Liver (tissue), 9 donors: ENCODE measurements around the gene SMPDL3B. TPM values are rescaled to one million over a fixed set of nuclear protein-coding genes. Genes with fewer than 3 reads are reported as not detected.

Experiments
- DNase-seq: peaks from one replicate; pipeline ENCODE4 v3.0.0-alpha.2; 2017; ENCODE audit warnings: low spot score
- H3K27ac ChIP-seq, 2 donors: one replicate each; pipeline ENCODE4 v1.7.0; 2013; ENCODE audit warnings: inconsistent platforms in 2 of 2, low read length in 2 of 2, control low read depth in 1 of 2, low read depth in 1 of 2, mild to moderate bottlenecking in 1 of 2
- H3K27me3 ChIP-seq, 4 donors: one replicate each; pipeline versions ENCODE4 v1.6.1 to v1.7.0; 2013; ENCODE audit warnings: low read length in 3 of 4, inconsistent platforms in 1 of 4, mild to moderate bottlenecking in 1 of 4, moderate library complexity in 1 of 4; ENCODE audit not compliant: control insufficient read depth in 4 of 4, insufficient read depth in 4 of 4
- H3K36me3 ChIP-seq, 4 donors: one replicate each; pipeline versions ENCODE4 v1.6.1 to v1.7.0; 2013; ENCODE audit warnings: low read length in 3 of 4, mild to moderate bottlenecking in 3 of 4, low read depth in 1 of 4, moderate library complexity in 1 of 4; ENCODE audit not compliant: control insufficient read depth in 4 of 4, insufficient read depth in 3 of 4
- H3K4me1 ChIP-seq, 4 donors: one replicate each; pipeline versions ENCODE4 v1.6.1 to v1.7.0; 2013; ENCODE audit warnings: low read length in 3 of 4, mild to moderate bottlenecking in 3 of 4, moderate library complexity in 1 of 4; ENCODE audit not compliant: control insufficient read depth in 4 of 4, insufficient read depth in 4 of 4
- H3K4me3 ChIP-seq, 3 donors: one replicate each; pipeline versions ENCODE4 v1.6.1 to v1.7.0; 2013; ENCODE audit warnings: low read length in 3 of 3, control low read depth in 1 of 3, low read depth in 1 of 3, mild to moderate bottlenecking in 1 of 3
- H3K9ac ChIP-seq, 2 donors: one replicate each; pipeline ENCODE4 v1.7.0; 2013; ENCODE audit warnings: low read length in 2 of 2, mild to moderate bottlenecking in 2 of 2, moderate library complexity in 2 of 2, control low read depth in 1 of 2, low read depth in 1 of 2
- H3K9me3 ChIP-seq, 4 donors: one replicate each; pipeline versions ENCODE4 v1.6.1 to v1.7.0; 2013; ENCODE audit warnings: low read length in 3 of 4; ENCODE audit not compliant: control insufficient read depth in 4 of 4
- ATF3 ChIP-seq: IDR thresholded peaks from 2 replicates; pipeline ENCODE4 v1.6.1; 2016; ENCODE audit warnings: antibody characterized with exemption
- EGR1 ChIP-seq, 2 donors: IDR thresholded peaks; 2 replicates each; pipeline ENCODE4 v1.6.1; 2016 to 2018; ENCODE audit warnings: antibody characterized with exemption in 2 of 2, low read depth in 2 of 2
- FOXA1 ChIP-seq: IDR thresholded peaks from 2 replicates; pipeline ENCODE4 v1.6.1; 2016; ENCODE audit warnings: antibody characterized with exemption
- FOXA2 ChIP-seq: IDR thresholded peaks from 2 replicates; pipeline ENCODE4 v1.6.1; 2016; ENCODE audit warnings: antibody characterized with exemption
- GABPA ChIP-seq, 2 donors: IDR thresholded peaks in 1 of 2; conservative IDR thresholded peaks in 1 of 2; 2 replicates each; pipeline ENCODE4 v1.6.1; 2016; ENCODE audit warnings: antibody characterized with exemption in 2 of 2, mild to moderate bottlenecking in 1 of 2, moderate library complexity in 1 of 2
- HNF4A ChIP-seq, 2 donors: conservative IDR thresholded peaks; 2 replicates each; pipeline ENCODE4 v1.6.1; 2016; ENCODE audit warnings: antibody characterized with exemption in 2 of 2, mild to moderate bottlenecking in 2 of 2
- HNF4G ChIP-seq: IDR thresholded peaks from 2 replicates; pipeline ENCODE4 v1.6.1; 2016; ENCODE audit warnings: antibody characterized with exemption
- JUND ChIP-seq, 2 donors: IDR thresholded peaks; 2 replicates each; pipeline ENCODE4 v1.6.1; 2016; ENCODE audit warnings: antibody characterized with exemption in 2 of 2
- MAX ChIP-seq: IDR thresholded peaks from 2 replicates; pipeline ENCODE4 v1.6.1; 2016; ENCODE audit warnings: antibody characterized with exemption
- NR2F2 ChIP-seq: IDR thresholded peaks from 2 replicates; pipeline ENCODE4 v1.6.1; 2016; ENCODE audit warnings: antibody characterized with exemption
- RAD21 ChIP-seq, 2 donors: IDR thresholded peaks; 2 replicates each; pipeline ENCODE4 v1.6.1; 2016; ENCODE audit warnings: antibody characterized with exemption in 2 of 2, mild to moderate bottlenecking in 2 of 2
- RXRA ChIP-seq, 2 donors: IDR thresholded peaks; 2 replicates each; pipeline ENCODE4 v1.6.1; 2017 to 2018; ENCODE audit warnings: antibody characterized with exemption in 2 of 2, mild to moderate bottlenecking in 1 of 2
- SP1 ChIP-seq: IDR thresholded peaks from 2 replicates; pipeline ENCODE4 v1.6.1; 2018; ENCODE audit warnings: antibody characterized with exemption, mild to moderate bottlenecking
- TAF1 ChIP-seq: conservative IDR thresholded peaks from 2 replicates; pipeline ENCODE4 v1.6.1; 2016; ENCODE audit warnings: antibody characterized with exemption, mild to moderate bottlenecking
- YY1 ChIP-seq: IDR thresholded peaks from 2 replicates; pipeline ENCODE4 v1.6.1; 2016; ENCODE audit warnings: antibody characterized with exemption, mild to moderate bottlenecking
- ZBTB33 ChIP-seq: IDR thresholded peaks from 2 replicates; pipeline ENCODE4 v1.6.1; 2016; ENCODE audit warnings: antibody characterized with exemption
- WGBS: extraction: QIAGEN DNeasy Blood & Tissue Kit; methylation state at CpG from one replicate; pipeline ENCODE4 v1.1.7; 2013; 5-methylcytosine and 5-hydroxymethylcytosine counted together
- polyA plus RNA-seq, 2 donors: library from polyadenylated mRNA; stranded (reverse) in 1 of 2; unstranded in 1 of 2; fragments of 200-250 nt in 1 of 2; fragments of >200 nt in 1 of 2; fragmentation: Nextera tagmentation in 1 of 2; extraction: Ambion mirVana in 1 of 2; gene quantifications; one replicate each; pipeline versions ENCODE4 v1.2.1 to v1.2.3, GENCODE V29; 2013 to 2015
- total RNA-seq, 2 donors: library from RNA; depleted of rRNA; stranded (reverse); fragments of >200 nt; gene quantifications; one replicate each; pipeline ENCODE4 v1.2.3, GENCODE V29; 2014
- TF ChIP-seq, protein P1 (sequence below): fragments of 150-350 bp; IDR thresholded peaks from 2 replicates; pipeline ENCODE4 v1.5.1; 2017; ENCODE audit warnings: improper control_type of control experiment, low read depth, low read length; ENCODE audit not compliant: missing input control
- TF ChIP-seq, protein P2 (sequence below): IDR thresholded peaks from 2 replicates; pipeline ENCODE4 v1.6.1; 2016; ENCODE audit warnings: antibody characterized with exemption, mild to moderate bottlenecking
- donor health status: healthy.
- donor health status: healthy.
- donor health status: healthy.
- donor health status: healthy.
- donor health status: healthy.

Gene SMPDL3B
- total and polyA plus RNA-seq, 4 donors = 0.24 to 0.37 (median 0.32) TPM

DNA sequence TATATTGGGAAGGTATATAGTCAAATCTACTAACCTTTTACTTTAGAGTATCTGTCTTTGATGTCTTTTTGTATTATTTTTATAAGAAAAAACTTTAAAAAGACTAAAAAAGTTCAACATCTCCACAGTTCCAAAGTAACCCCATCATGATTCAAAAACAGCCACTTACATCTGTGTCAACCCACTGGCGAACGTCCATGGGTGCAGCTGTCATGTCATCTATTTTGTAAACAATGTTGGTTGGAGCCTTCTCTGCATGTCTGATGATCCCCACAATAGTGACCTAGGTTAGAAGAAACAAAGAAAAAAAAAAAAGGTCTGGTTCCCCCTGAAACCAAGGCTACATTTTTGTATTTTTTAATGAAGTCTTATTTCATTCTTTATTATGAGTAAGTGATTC is 28.0 kb upstream of the SMPDL3B start:
- Histone ChIP-seq H3K36me3 (peaks cover 7 to 31% (median 18%) of the 10 kb centered on the region in 4 donors), H3K27me3 (no peaks in the 10 kb centered on the region), H3K27ac (no peak overlapping the region), H3K9ac (no peak overlapping the region), H3K4me3 (no peak overlapping the region), H3K9me3 (no peaks in the 10 kb centered on the region), H3K4me1 (peaks cover 0 to 8% (median 5%) of the 10 kb centered on the region in 4 donors)
- no peak for DNase-seq
- 89% methylated on average over 2 of the region's 2 CpGs for WGBS
- TF ChIP-seq HNF4G = no peak
- TF ChIP-seq TAF1 = no peak
- no peak for TF ChIP-seq FOXA2
- no peak for TF ChIP-seq MAX
- no peak for TF ChIP-seq JUND (IDR thresholded peaks at IDR 0.05)
- TF ChIP-seq YY1 = no peak
- TF ChIP-seq, protein P1, sequence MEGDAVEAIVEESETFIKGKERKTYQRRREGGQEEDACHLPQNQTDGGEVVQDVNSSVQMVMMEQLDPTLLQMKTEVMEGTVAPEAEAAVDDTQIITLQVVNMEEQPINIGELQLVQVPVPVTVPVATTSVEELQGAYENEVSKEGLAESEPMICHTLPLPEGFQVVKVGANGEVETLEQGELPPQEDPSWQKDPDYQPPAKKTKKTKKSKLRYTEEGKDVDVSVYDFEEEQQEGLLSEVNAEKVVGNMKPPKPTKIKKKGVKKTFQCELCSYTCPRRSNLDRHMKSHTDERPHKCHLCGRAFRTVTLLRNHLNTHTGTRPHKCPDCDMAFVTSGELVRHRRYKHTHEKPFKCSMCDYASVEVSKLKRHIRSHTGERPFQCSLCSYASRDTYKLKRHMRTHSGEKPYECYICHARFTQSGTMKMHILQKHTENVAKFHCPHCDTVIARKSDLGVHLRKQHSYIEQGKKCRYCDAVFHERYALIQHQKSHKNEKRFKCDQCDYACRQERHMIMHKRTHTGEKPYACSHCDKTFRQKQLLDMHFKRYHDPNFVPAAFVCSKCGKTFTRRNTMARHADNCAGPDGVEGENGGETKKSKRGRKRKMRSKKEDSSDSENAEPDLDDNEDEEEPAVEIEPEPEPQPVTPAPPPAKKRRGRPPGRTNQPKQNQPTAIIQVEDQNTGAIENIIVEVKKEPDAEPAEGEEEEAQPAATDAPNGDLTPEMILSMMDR = no peak
- no peak for TF ChIP-seq NR2F2
- no peak for TF ChIP-seq RAD21 (IDR thresholded peaks at IDR 0.05)
- TF ChIP-seq HNF4A (conservative IDR thresholded peaks at IDR 0.05) = no peak
- no peak for TF ChIP-seq SP1
- no peak for TF ChIP-seq GABPA (IDR thresholded peaks at IDR 0.05 in 1 of 2, conservative IDR thresholded peaks at IDR 0.05 in 1 of 2)
- no peak for TF ChIP-seq ZBTB33

DNA sequence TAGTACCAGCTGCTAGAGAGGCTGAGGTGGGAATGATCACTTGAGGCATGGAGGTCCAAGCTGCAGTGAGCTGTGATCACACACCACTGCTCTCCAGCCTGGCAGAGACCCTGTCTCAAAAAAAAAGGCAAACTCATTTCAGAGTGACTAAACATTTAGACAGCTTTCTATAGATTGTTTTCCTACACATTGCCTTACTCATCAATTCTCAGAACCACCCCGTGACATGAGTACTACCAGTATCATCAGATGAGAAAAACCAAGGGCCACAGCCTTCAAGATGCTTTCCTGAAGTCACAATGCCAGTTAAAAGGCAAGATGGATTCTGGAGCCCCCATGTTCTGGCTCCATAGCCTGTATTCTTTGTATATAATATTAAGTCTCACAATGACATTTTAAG is 22.4 kb upstream of the SMPDL3B start:
- TF ChIP-seq ATF3 = no peak
- no peak for TF ChIP-seq JUND (IDR thresholded peaks at IDR 0.05)
- TF ChIP-seq NR2F2 = no peak
- TF ChIP-seq, protein P2, sequence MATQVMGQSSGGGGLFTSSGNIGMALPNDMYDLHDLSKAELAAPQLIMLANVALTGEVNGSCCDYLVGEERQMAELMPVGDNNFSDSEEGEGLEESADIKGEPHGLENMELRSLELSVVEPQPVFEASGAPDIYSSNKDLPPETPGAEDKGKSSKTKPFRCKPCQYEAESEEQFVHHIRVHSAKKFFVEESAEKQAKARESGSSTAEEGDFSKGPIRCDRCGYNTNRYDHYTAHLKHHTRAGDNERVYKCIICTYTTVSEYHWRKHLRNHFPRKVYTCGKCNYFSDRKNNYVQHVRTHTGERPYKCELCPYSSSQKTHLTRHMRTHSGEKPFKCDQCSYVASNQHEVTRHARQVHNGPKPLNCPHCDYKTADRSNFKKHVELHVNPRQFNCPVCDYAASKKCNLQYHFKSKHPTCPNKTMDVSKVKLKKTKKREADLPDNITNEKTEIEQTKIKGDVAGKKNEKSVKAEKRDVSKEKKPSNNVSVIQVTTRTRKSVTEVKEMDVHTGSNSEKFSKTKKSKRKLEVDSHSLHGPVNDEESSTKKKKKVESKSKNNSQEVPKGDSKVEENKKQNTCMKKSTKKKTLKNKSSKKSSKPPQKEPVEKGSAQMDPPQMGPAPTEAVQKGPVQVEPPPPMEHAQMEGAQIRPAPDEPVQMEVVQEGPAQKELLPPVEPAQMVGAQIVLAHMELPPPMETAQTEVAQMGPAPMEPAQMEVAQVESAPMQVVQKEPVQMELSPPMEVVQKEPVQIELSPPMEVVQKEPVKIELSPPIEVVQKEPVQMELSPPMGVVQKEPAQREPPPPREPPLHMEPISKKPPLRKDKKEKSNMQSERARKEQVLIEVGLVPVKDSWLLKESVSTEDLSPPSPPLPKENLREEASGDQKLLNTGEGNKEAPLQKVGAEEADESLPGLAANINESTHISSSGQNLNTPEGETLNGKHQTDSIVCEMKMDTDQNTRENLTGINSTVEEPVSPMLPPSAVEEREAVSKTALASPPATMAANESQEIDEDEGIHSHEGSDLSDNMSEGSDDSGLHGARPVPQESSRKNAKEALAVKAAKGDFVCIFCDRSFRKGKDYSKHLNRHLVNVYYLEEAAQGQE = no peak
- TF ChIP-seq HNF4A (conservative IDR thresholded peaks at IDR 0.05) = no peak
- no peak for TF ChIP-seq TAF1
- TF ChIP-seq MAX = no peak
- TF ChIP-seq, protein P1 = no peak
- no peak for TF ChIP-seq FOXA1
- no peak for TF ChIP-seq RAD21 (IDR thresholded peaks at IDR 0.05)
- TF ChIP-seq YY1 = no peak
- no peak for TF ChIP-seq RXRA (IDR thresholded peaks at IDR 0.05)
- no peak for TF ChIP-seq HNF4G
- TF ChIP-seq EGR1 (IDR thresholded peaks at IDR 0.05; ENCODE audit: low read depth in 2 of 2) = no peak
- TF ChIP-seq GABPA (IDR thresholded peaks at IDR 0.05 in 1 of 2, conservative IDR thresholded peaks at IDR 0.05 in 1 of 2) = no peak
- no peak for TF ChIP-seq SP1
- no peak for TF ChIP-seq ZBTB33
- no peak for TF ChIP-seq FOXA2
- H3K36me3 ChIP-seq = peaks cover 6 to 13% (median 8%) of the 10 kb centered on the region in 4 donors
- no peak overlapping the region for H3K9ac ChIP-seq
- no peak for DNase-seq
- peaks cover 0 to 5% (median 0%) of the 10 kb centered on the region in 4 donors for H3K4me1 ChIP-seq
- no peaks in the 10 kb centered on the region for H3K9me3 ChIP-seq
- no peak overlapping the region for H3K4me3 ChIP-seq
- WGBS = 95% methylated on average over 1 of the region's 1 CpG
- no peak overlapping the region for H3K27ac ChIP-seq
- no peaks in the 10 kb centered on the region for H3K27me3 ChIP-seq
